Upper lobe of right lung (tissue), 1 donor: ENCODE measurements around the gene SIAH2. TPM values are rescaled to one million over a fixed set of nuclear protein-coding genes. Genes with fewer than 3 reads are reported as not detected.

ENCODE experiments used
- ATAC-seq: fragments of 200-7000 bp; cut with Tn5 transposase; one replicate; pipeline ENCODE4 v1.9.1; 2020; ENCODE audit warnings: mild to moderate bottlenecking, moderate library complexity
- DNase-seq: peaks from one replicate; pipeline ENCODE4 v3.0.0-alpha.2; 2020
- H3K27ac ChIP-seq: fragments of 200-600 bp; one replicate; pipeline ENCODE4 v1.8.0; 2022
- H3K27me3 ChIP-seq: fragments of 200-600 bp; one replicate; pipeline ENCODE4 v1.8.0; 2022; ENCODE audit warnings: mild to moderate bottlenecking
- H3K36me3 ChIP-seq: fragments of 200-600 bp; one replicate; pipeline ENCODE4 v1.8.0; 2022
- H3K4me1 ChIP-seq: fragments of 200-600 bp; one replicate; pipeline ENCODE4 v1.8.0; 2022
- H3K4me3 ChIP-seq: fragments of 200-600 bp; one replicate; pipeline ENCODE4 v1.8.0; 2022; ENCODE audit warnings: mild to moderate bottlenecking
- H3K9me3 ChIP-seq: fragments of 200-600 bp; one replicate; pipeline ENCODE4 v1.8.0; 2022
- intact Hi-C: fragments of 100-400 bp; cut with DNase I; formaldehyde crosslinking; loops from one replicate; pipeline ENCODE4 v1.11.0; 2022
- total RNA-seq: library from RNA; stranded (reverse); fragmentation: NEBNext Ultra II Directional; extraction: Animal tissue kit (Norgen Biotek cat#: 25700); gene quantifications from one replicate; pipeline ENCODE4 v1.2.1, GENCODE V29; 2021
- TF ChIP-seq, protein P1 (sequence below): fragments of 200-600 bp; IDR thresholded peaks from one replicate; pipeline ENCODE4 v1.8.0; 2022; ENCODE audit warnings: antibody characterized with exemption
- donor health status: DM: no; HTN: yes; CAD: no; lungs with severe emphysema.

The SIAH2 gene
- total RNA-seq, 1 donor from 2014 or later = 16.9 TPM

GRCh38 chr3:150756491-150757059 lies 6.4 kb downstream of the SIAH2 start:
- no peak overlapping the region for H3K4me3 ChIP-seq
- H3K27me3 ChIP-seq = no peaks in the 10 kb centered on the region
- DNase-seq (no peak), ATAC-seq (no peak)
- H3K9me3 ChIP-seq = no peaks in the 10 kb centered on the region
- H3K36me3 ChIP-seq = no peaks in the 10 kb centered on the region
- no peak overlapping the region for H3K27ac ChIP-seq
- TF ChIP-seq, protein P1, sequence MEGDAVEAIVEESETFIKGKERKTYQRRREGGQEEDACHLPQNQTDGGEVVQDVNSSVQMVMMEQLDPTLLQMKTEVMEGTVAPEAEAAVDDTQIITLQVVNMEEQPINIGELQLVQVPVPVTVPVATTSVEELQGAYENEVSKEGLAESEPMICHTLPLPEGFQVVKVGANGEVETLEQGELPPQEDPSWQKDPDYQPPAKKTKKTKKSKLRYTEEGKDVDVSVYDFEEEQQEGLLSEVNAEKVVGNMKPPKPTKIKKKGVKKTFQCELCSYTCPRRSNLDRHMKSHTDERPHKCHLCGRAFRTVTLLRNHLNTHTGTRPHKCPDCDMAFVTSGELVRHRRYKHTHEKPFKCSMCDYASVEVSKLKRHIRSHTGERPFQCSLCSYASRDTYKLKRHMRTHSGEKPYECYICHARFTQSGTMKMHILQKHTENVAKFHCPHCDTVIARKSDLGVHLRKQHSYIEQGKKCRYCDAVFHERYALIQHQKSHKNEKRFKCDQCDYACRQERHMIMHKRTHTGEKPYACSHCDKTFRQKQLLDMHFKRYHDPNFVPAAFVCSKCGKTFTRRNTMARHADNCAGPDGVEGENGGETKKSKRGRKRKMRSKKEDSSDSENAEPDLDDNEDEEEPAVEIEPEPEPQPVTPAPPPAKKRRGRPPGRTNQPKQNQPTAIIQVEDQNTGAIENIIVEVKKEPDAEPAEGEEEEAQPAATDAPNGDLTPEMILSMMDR = no peak
- intact Hi-C loops = no loop called here
- peaks cover 49% of the 10 kb centered on the region for H3K4me1 ChIP-seq

DNA sequence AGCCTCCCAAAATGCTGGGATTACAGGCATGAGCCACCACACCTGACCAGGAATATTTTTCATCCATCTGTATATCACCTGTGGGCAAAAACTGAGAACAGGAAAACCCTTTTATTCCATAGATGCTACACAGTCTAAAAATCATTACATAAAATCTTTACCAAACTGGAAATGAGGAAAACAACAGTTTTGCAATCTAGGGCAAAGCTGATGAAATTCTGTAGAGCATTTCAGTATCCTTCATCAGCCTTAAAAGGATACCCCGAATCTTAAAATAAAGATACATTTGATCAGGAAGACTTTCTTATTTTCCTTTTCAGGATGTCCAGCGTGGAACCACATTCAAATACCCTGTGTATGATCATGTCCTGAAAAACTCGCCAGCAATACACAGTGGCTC lies 7.1 kb downstream of the SIAH2 start:
- Histone ChIP-seq H3K27me3 (no peaks in the 10 kb centered on the region), H3K4me1 (peaks cover 50% of the 10 kb centered on the region), H3K27ac (no peak overlapping the region), H3K36me3 (no peaks in the 10 kb centered on the region), H3K4me3 (no peak overlapping the region), H3K9me3 (no peaks in the 10 kb centered on the region)
- intact Hi-C loops = no loop called here
- ATAC-seq = no peak
- TF ChIP-seq, protein P1 = no peak
- DNase-seq = no peak

DNA sequence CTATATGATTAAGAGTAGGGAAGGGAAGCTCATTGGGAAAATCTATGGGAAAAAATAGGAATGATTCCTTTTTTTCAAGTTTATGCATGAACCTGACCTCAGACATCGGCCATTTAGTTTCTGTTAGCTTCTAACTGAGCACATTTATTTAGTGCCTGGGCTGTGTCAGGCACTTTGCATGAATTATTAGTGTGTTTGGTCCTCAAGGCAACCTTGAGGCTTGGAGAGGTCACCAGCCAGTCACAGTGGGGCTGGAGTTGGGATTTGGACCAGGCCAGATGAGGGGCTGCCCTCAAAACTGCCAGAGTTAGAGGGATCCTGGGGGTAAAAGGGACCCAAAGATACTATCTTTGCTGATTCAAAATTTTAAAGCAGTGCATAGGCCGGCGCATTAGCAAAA lies 8.1 kb downstream of the SIAH2 start:
- TF ChIP-seq, protein P1 = no peak
- H3K27me3 ChIP-seq = no peaks in the 10 kb centered on the region
- DNase-seq = no peak
- no peak overlapping the region for H3K4me3 ChIP-seq
- no peak for ATAC-seq
- peaks cover 40% of the 10 kb centered on the region for H3K4me1 ChIP-seq
- intact Hi-C loops = no loop called here
- H3K9me3 ChIP-seq = no peaks in the 10 kb centered on the region
- no peak overlapping the region for H3K27ac ChIP-seq
- H3K36me3 ChIP-seq = no peaks in the 10 kb centered on the region

DNA sequence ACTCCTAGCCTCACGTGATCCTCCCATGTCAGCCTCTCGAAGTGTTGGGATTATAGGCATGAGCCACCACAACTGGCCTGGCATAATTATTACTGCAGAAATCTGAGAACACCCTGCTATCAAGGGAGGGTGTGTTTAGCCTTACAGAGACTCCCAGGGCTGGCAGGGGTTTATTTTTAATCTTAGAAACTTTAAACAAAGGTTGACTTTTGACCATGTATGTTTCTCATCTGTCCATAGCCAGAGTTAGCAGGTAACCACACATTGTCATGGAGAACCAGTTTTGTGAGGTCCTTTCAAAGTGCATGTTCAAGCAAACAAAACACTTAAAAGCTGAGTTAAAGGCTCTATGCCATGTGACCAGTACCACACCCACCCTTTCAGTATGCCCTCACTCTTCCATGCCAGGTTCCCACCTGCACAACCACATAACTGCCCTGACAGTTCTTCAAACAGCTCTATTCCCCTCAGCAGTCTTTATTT lies 11.1 kb downstream of the SIAH2 start:
- TF ChIP-seq, protein P1 = no peak
- intact Hi-C loops = no loop called here
- Histone ChIP-seq H3K27ac (peak overlapping the region; percentile 53), H3K27me3 (no peaks in the 10 kb centered on the region), H3K4me1 (peaks cover 44% of the 10 kb centered on the region), H3K9me3 (no peaks in the 10 kb centered on the region), H3K36me3 (no peaks in the 10 kb centered on the region), H3K4me3 (no peak overlapping the region)
- no peak for DNase-seq
- ATAC-seq = peak; percentile 92

GRCh38 chr3:150749255-150749654 lies 13.7 kb downstream of the SIAH2 start:
- TF ChIP-seq, protein P1 = no peak
- no peak overlapping the region for H3K27ac ChIP-seq
- H3K4me1 ChIP-seq = peaks cover 33% of the 10 kb centered on the region
- no peaks in the 10 kb centered on the region for H3K27me3 ChIP-seq
- no peak overlapping the region for H3K4me3 ChIP-seq
- intact Hi-C loops = no loop called here
- no peaks in the 10 kb centered on the region for H3K36me3 ChIP-seq
- DNase-seq (no peak), ATAC-seq (no peak)
- H3K9me3 ChIP-seq = no peaks in the 10 kb centered on the region

DNA sequence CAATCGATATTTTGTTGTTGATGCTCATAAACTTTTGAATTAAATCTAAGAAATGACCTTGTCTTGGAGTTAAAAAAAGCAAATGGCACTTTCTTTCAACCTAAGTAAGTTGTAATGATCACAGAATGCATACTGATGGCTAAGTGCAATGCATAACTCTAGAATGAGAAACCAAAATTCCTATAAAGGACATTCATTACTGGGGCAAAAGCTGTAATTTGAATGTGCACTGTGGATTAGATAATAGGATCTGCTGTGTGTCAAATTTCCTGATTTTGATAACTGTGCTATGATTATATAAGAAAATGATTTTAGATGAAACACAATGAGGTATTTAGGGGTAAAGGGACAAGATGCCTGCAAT lies 14.3 kb downstream of the SIAH2 start:
- no peak for DNase-seq
- intact Hi-C loops = no loop called here
- TF ChIP-seq, protein P1 = no peak
- H3K36me3 ChIP-seq = no peaks in the 10 kb centered on the region
- no peaks in the 10 kb centered on the region for H3K9me3 ChIP-seq
- peaks cover 33% of the 10 kb centered on the region for H3K4me1 ChIP-seq
- H3K27ac ChIP-seq = no peak overlapping the region
- H3K4me3 ChIP-seq = no peak overlapping the region
- H3K27me3 ChIP-seq = no peaks in the 10 kb centered on the region
- no peak for ATAC-seq
